ENCODE measurements around the gene PROS1.

GRCh38 chr3:93924491-93924890 lies 49.2 kb downstream of the PROS1 start:
- TF ChIP-seq EZH2 (IDR thresholded peaks at IDR 0.05; ENCODE audit: low read length, unreplicated experiment): no peak
- no peak for TF ChIP-seq CTCF (conservative IDR thresholded peaks at IDR 0.05; ENCODE audit: low read depth, low read length)
- TF ChIP-seq EZH2phosphoT487 (IDR thresholded peaks at IDR 0.05; ENCODE audit: borderline replicate concordance, low read length): no peak
